K562 (cell line): Measurements from ENCODE around the gene SMCHD1. TPM values are rescaled to one million over a fixed set of nuclear protein-coding genes. Genes with fewer than 3 reads are reported as not detected.

Experiments
- ATAC-seq: fragments of 200-7000 bp; cut with Tn5 transposase; 3 replicates; pipeline ENCODE4 v1.9.1; 2020; ENCODE audit warnings: moderate library complexity
- BruUV-seq: library from RNA; stranded (reverse); fragments of 400-500 nt; replicated peaks from 2 replicates; lab custom pipeline; 2021; lab: Mats Ljungman, UMichigan
- CTCF ChIA-PET: fragments of 300-600 bp; formaldehyde crosslinking; extraction: SDS; loops from one replicate; lab custom pipeline; 2021; ENCODE audit warnings: low intra/inter-chr PET ratio; lab: Yijun Ruan, JAX
- POLR2A ChIA-PET: fragments of 300-600, 350-650 bp; sonication (Branson Sonifier 250); formaldehyde crosslinking; extraction: SDS; loops from one replicate; lab custom pipeline; 2021; ENCODE audit warnings: antibody characterized with exemption, inconsistent platforms; lab: Yijun Ruan, JAX
- DNase-seq, 4 experiments: peaks; one replicate each; pipeline versions ENCODE4 v3.0.0 to v3.0.0-alpha.2; 2011 to 2018; ENCODE audit warnings: low spot score in 3 of 4, mixed read lengths in 3 of 4; ENCODE audit errors: extremely low read depth in 1 of 4
- FAIRE-seq: peaks from 2 replicates; lab custom pipeline; 2011; peaks lifted over from hg19 to GRCh38; lab: Jason Lieb, UNC
- H2AFZ ChIP-seq: 2 replicates; pipeline ENCODE4 v1.6.0; 2011; ENCODE audit warnings: low read depth, low read length, control low read depth, inconsistent platforms
- H3K27ac ChIP-seq: fragments of 200-600 bp; 3 replicates; pipeline ENCODE4 v1.8.0; 2011; ENCODE audit warnings: low read depth, mild to moderate bottlenecking, control low read depth, inconsistent platforms, low read length, moderate library complexity, mixed read lengths; ENCODE audit errors: extremely low read depth
- H3K27me3 ChIP-seq, 2 experiments: fragments of 300-600 bp in 1 of 2; 2 replicates in 1 of 2; 3 replicates in 1 of 2; pipeline versions ENCODE4 v1.6.0 to v1.8.0; 2011; ENCODE audit warnings: inconsistent platforms in 2 of 2, low read length in 2 of 2, mild to moderate bottlenecking in 1 of 2, mixed read lengths in 1 of 2, moderate library complexity in 1 of 2; ENCODE audit not compliant: control insufficient read depth in 2 of 2, insufficient read depth in 2 of 2
- H3K36me3 ChIP-seq: fragments of 300-600 bp; 3 replicates; pipeline ENCODE4 v1.8.0; 2011; ENCODE audit warnings: mild to moderate bottlenecking, low read length, inconsistent platforms; ENCODE audit not compliant: control insufficient read depth, insufficient read depth
- H3K4me1 ChIP-seq, 2 experiments: fragments of 200-600 bp in 1 of 2; replicated peaks in 1 of 2; 2 replicates in 1 of 2; 3 replicates in 1 of 2; pipeline versions ENCODE4 v1.5.1 to v1.8.0; 2011; ENCODE audit warnings: inconsistent platforms in 2 of 2, low read length in 2 of 2, mild to moderate bottlenecking in 1 of 2, mixed read lengths in 1 of 2, moderate library complexity in 1 of 2; ENCODE audit not compliant: control insufficient read depth in 2 of 2, insufficient read depth in 2 of 2
- H3K4me2 ChIP-seq: 2 replicates; pipeline ENCODE4 v1.6.1; 2011; ENCODE audit warnings: low read length, control low read depth, inconsistent platforms, mixed read lengths; ENCODE audit not compliant: insufficient read depth
- H3K4me3 ChIP-seq: fragments of 200-600 bp; sonication (generic), shearing (Covaris generic); 2 replicates; pipeline ENCODE4 v1.5.1; 2016; ENCODE audit warnings: control low read depth, inconsistent platforms
- H3K79me2 ChIP-seq: fragments of 200-600 bp; 3 replicates; pipeline ENCODE4 v1.8.0; 2011; ENCODE audit warnings: low read length, inconsistent platforms; ENCODE audit not compliant: control insufficient read depth, insufficient read depth
- H3K9ac ChIP-seq, 2 experiments: 2 replicates each; pipeline versions ENCODE4 v1.6.0 to v1.6.1; 2011; ENCODE audit warnings: low read depth in 2 of 2, low read length in 2 of 2, control low read depth in 1 of 2, inconsistent platforms in 1 of 2, mild to moderate bottlenecking in 1 of 2, mixed read lengths in 1 of 2; ENCODE audit not compliant: insufficient read depth in 1 of 2
- H3K9me1 ChIP-seq: one replicate; pipeline ENCODE4 v1.6.0; 2011; ENCODE audit warnings: inconsistent platforms, mild to moderate bottlenecking, low read length, moderate library complexity; ENCODE audit not compliant: control insufficient read depth, insufficient read depth
- H3K9me3 ChIP-seq: replicated peaks from 2 replicates; pipeline ENCODE4 v1.5.1; 2011; ENCODE audit warnings: low read depth, low read length, inconsistent platforms; ENCODE audit not compliant: control insufficient read depth, insufficient read depth
- H4K20me1 ChIP-seq: replicated peaks from 2 replicates; pipeline ENCODE4 v1.6.1; 2011; ENCODE audit warnings: low read length, inconsistent platforms, mixed read lengths; ENCODE audit not compliant: control insufficient read depth, insufficient read depth
- ADNP ChIP-seq: fragments of 200-800 bp; sonication (Bioruptor generic); IDR thresholded peaks from 2 replicates; pipeline ENCODE4 v1.6.1; 2016; ENCODE audit warnings: missing genetic modification characterization, missing compliant biosample characterization
- BCOR ChIP-seq: fragments of 450-650 bp; IDR thresholded peaks from 2 replicates; pipeline ENCODE4 v1.6.1; 2016
- CC2D1A ChIP-seq: fragments of 450-650 bp; IDR thresholded peaks from 2 replicates; pipeline ENCODE4 v1.6.1; 2017; ENCODE audit warnings: mild to moderate bottlenecking
- FIP1L1 ChIP-seq: fragments of 200-400 bp; formaldehyde crosslinking; IDR thresholded peaks from 2 replicates; pipeline ENCODE4 v1.6.1; 2018; ENCODE audit warnings: mild to moderate bottlenecking, low read depth, low read length; ENCODE audit not compliant: poor library complexity, severe bottlenecking
- IRF9 ChIP-seq: fragments of 450-650 bp; IDR thresholded peaks from 2 replicates; pipeline ENCODE4 v1.6.1; 2016; ENCODE audit warnings: missing biosample characterization, missing genetic modification characterization
- MIER1 ChIP-seq: fragments of 450-650 bp; IDR thresholded peaks from 2 replicates; pipeline ENCODE4 v1.6.1; 2016; ENCODE audit warnings: antibody characterized with exemption, mild to moderate bottlenecking, low read depth
- MNT ChIP-seq, 2 experiments: fragments of 450-650 bp; conservative IDR thresholded peaks; 2 replicates each; pipeline ENCODE4 v1.6.1; 2017; ENCODE audit warnings: mild to moderate bottlenecking in 2 of 2, moderate library complexity in 2 of 2
- MTA1 ChIP-seq: fragments of 450-650 bp; IDR thresholded peaks from 2 replicates; pipeline ENCODE4 v1.6.1; 2017; ENCODE audit warnings: borderline replicate concordance
- NCOA2 ChIP-seq, 2 experiments: fragments of 450-650 bp; IDR thresholded peaks; 2 replicates each; pipeline ENCODE4 v1.6.1; 2018; ENCODE audit warnings: mild to moderate bottlenecking in 2 of 2, moderate library complexity in 1 of 2; ENCODE audit not compliant: partially characterized antibody in 2 of 2
- NR2C1 ChIP-seq, 2 experiments: fragments of 450-650 bp; IDR thresholded peaks; 2 replicates each; pipeline ENCODE4 v1.6.1; 2017; ENCODE audit warnings: mild to moderate bottlenecking in 2 of 2, antibody characterized with exemption in 1 of 2, inconsistent platforms in 1 of 2, missing compliant biosample characterization in 1 of 2, missing genetic modification characterization in 1 of 2
- RBM39 ChIP-seq: fragments of 200-400 bp; formaldehyde crosslinking; optimal IDR thresholded peaks from 2 replicates; pipeline ENCODE3; 2018; ENCODE audit warnings: low read depth, low read length
- RFX5 ChIP-seq: IDR thresholded peaks from 2 replicates; pipeline ENCODE4 v1.6.1; 2011; ENCODE audit warnings: low read depth, mild to moderate bottlenecking, improper control_type of control experiment, low read length
- THRA ChIP-seq: fragments of 450-650 bp; IDR thresholded peaks from 2 replicates; pipeline ENCODE4 v1.6.1; 2017; ENCODE audit warnings: mild to moderate bottlenecking, moderate library complexity
- ZBTB2 ChIP-seq: fragments of 450-650 bp; IDR thresholded peaks from 2 replicates; pipeline ENCODE4 v1.6.1; 2016; ENCODE audit warnings: antibody characterized with exemption
- ZNF12 ChIP-seq: sonication (generic); formaldehyde crosslinking; IDR thresholded peaks from 2 replicates; pipeline ENCODE4 v1.4.0; 2020; ENCODE audit warnings: mild to moderate bottlenecking, missing genetic modification reagents
- ZNF316 ChIP-seq: fragments of 450-650 bp; IDR thresholded peaks from 2 replicates; pipeline ENCODE4 v1.6.1; 2016
- ZNF583 ChIP-seq: fragments of 250-450 bp; sonication (Bioruptor Pico); IDR thresholded peaks from 2 replicates; pipeline ENCODE4 v1.4.0; 2020
- WGBS: fragments of 100-300 bp; shearing (Covaris generic); methylation state at CpG from one replicate; pipeline ENCODE4 v1.1.6; 2016; ENCODE audit warnings: low coverage, mixed read lengths; ENCODE audit not compliant: insufficient coverage; ENCODE audit errors: missing lambda C conversion rate; 5-methylcytosine and 5-hydroxymethylcytosine counted together
- in situ Hi-C: fragments of 300-500 bp; cut with MboI; formaldehyde crosslinking; loops from 4 replicates; pipeline ENCODE4 v1.15.0; 2018; ENCODE audit warnings: inconsistent platforms, mixed read lengths
- intact Hi-C: fragments of 100-400 bp; cut with micrococcal nuclease; formaldehyde crosslinking; loops from 2 replicates; pipeline ENCODE4 v1.14.2; 2022
- polyA plus RNA-seq, 8 experiments: library from polyadenylated mRNA; depleted of rRNA in 4 of 8; stranded (reverse) in 5 of 8; unstranded in 3 of 8; fragments of >200 nt; fragmentation: Nextera tagmentation in 2 of 8; fragmentation: Illumina TruSeq in 1 of 8; extraction: Ambion mirVana in 2 of 8; extraction: Trizol in 1 of 8; gene quantifications; 2 replicates each; pipeline versions ENCODE4 v1.2.1 to v1.2.3, GENCODE V29; 2011 to 2014; ENCODE audit warnings: inconsistent platforms in 1 of 8, missing spikeins in 1 of 8
- total RNA-seq, 7 experiments: library from RNA; depleted of rRNA in 6 of 7; stranded (reverse); fragments of >200 nt in 6 of 7; fragmentation: Illumina TruSeq in 2 of 7; extraction: Trizol in 2 of 7; gene quantifications; 2 replicates each; pipeline versions ENCODE4 v1.2.1 to v1.2.3, GENCODE V29; 2011 to 2021; ENCODE audit warnings: low replicate concordance in 1 of 7

Gene SMCHD1
- total and polyA plus RNA-seq, 9 of the 15 experiments (the other 6 are each of a cell fraction or from before 2014, with no cell fraction given): 6.3 to 144 (median 72.7) TPM

GRCh38 chr18:2822213-2822921 lies 166.8 kb downstream of the SMCHD1 start (continued):
- TF ChIP-seq THRA (no peak), ZNF316 (no peak), IRF9 (no peak), ADNP (tag) (no peak), RBM39 (no peak), CC2D1A (no peak)

GRCh38 chr18:2823202-2823601 lies 167.7 kb downstream of the SMCHD1 start:
- Histone ChIP-seq H3K27me3 (no peaks in the 10 kb centered on the region), H3K27ac (no peak overlapping the region), H3K4me1 (peaks cover 5 to 6% of the 10 kb centered on the region in 2 experiments; a peak in 1 of 5 replicates), H3K4me3 (no peak overlapping the region), H2AFZ (no peak overlapping the region), H3K4me2 (no peak overlapping the region), H4K20me1 (no peaks in the 10 kb centered on the region), H3K36me3 (no peaks in the 10 kb centered on the region), H3K9me1 (no peaks in the 10 kb centered on the region), H3K9me3 (no peaks in the 10 kb centered on the region), H3K9ac (no peak overlapping the region), H3K79me2 (no peaks in the 10 kb centered on the region)
- DNase-seq (no peak), FAIRE-seq (no peak), ATAC-seq (no peak)
- WGBS: 3% methylated on average over 2 of the region's 2 CpGs
- ChIA-PET CTCF (no interaction called here), POLR2A (no interaction called here)
- in situ Hi-C loops (no loop called here), intact Hi-C loops (no loop called here)
- BruUV-seq: no TSS peak
- TF ChIP-seq ZNF583 (CRISPR knock-in tag) (no peak), BCOR (peak; percentile 33; the same call in 1 of the 2 replicates), ZBTB2 (peak; percentile 76), MIER1 (0 out of 2 replicates have a peak, but pooled peaks have one; percentile 24), MNT (conservative IDR thresholded peaks at IDR 0.05) (no peak), ZNF12 (CRISPR knock-in tag) (no peak), NCOA2 (IDR thresholded peaks at IDR 0.05; ENCODE audit: partially characterized antibody in 2 of 2) (peak in 1 of 2 experiments; percentile 17), FIP1L1 (no peak), RFX5 (no peak), NR2C1 (IDR thresholded peaks at IDR 0.05) (0 out of 2 replicates have a peak, but pooled peaks have one; percentile 12), NR2C1 (tag; IDR thresholded peaks at IDR 0.05) (no peak), MTA1 (peak; percentile 75; the same call in 1 of the 2 replicates)
